Kidney capillary endothelial cell (primary cell): ENCODE measurements around the gene AP1M1.
A peak's percentile ranks its signal among the peaks of the same experiment; 100 is the strongest.

ENCODE experiments used
- DNase-seq: peaks from one replicate; pipeline ENCODE4 v3.0.0-alpha.2; 2018; ENCODE audit warnings: low spot score

AP1M1 gene

DNA sequence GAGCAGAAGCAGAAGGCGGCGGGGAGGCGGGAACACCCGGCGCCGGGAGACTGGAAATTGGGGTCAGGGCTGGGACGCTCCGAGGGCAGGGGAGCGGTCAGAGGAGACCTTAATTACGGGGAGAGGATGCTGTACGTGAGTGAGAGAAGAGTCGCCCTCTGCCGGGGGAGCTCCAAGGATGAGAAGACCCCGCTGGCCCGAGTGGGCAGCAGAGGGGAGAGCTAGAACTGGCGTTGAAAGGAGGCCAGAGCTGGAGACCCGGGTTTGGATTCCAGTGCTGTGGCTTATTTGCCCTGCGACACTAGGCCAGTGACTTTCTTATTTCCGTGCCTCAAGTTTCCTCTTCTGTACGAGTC, 12.0 kb upstream of the AP1M1 start:
- DNase-seq: peak; percentile 42

DNA sequence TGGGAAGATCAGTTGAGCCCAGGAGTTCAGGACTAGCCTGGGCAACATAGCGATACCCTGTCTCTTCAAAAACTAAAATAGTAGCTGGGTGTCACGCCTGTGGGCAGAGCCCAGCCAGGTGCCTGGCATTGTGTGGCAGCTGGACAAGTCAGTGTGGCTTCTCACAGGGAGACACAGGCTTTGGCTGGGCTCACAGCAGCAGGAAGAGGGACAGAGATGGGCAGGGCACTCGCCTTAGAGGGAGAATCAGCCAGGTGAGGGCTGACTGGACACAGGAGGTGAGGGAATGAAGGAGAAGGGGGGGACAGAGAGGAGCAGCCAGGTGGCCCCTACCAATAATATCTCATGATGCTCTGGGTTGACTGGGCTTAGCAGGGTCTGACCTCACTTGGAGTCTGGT, 9.2 kb upstream of the AP1M1 start:
- no peak for DNase-seq

DNA sequence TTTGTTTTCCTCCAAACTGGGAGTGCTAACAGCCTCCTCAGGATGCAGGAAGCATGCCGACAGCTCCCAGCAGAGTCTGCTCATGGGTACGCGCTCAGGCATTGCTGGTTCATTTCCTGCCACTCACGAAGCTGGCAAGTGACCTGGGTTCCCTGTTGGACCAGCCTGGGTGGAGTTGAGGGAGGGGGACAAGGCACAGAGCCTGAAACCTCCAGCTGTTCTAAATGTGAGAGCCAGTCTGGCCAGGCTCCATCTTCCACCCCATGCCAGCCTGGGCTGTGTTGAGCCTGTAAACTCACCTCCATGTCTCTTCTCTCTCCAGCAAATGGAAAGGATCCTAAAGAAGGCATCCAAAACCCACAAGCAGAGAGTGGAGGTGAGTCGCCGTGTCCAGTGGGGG, 7.5 kb upstream of the AP1M1 start:
- DNase-seq: no peak

DNA sequence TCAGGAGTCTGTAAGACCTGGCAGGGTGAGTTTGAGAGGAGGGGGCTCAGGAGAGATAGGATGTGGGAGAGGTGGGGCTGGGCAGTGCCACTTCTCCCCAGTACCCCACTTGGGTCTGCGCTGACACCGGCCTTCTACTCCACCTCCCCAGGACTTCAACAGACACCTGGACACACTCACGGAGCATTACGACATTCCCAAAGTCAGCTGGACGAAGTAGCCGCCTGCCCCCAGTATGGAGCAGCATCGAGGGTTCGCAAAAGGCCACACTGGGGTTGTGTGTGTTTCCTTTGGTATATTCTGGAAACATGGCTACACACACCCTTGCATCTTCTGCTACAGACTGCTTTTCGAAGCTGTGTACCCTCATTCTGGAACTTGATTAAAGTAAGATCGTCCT, 7.0 kb upstream of the AP1M1 start:
- no peak for DNase-seq

DNA sequence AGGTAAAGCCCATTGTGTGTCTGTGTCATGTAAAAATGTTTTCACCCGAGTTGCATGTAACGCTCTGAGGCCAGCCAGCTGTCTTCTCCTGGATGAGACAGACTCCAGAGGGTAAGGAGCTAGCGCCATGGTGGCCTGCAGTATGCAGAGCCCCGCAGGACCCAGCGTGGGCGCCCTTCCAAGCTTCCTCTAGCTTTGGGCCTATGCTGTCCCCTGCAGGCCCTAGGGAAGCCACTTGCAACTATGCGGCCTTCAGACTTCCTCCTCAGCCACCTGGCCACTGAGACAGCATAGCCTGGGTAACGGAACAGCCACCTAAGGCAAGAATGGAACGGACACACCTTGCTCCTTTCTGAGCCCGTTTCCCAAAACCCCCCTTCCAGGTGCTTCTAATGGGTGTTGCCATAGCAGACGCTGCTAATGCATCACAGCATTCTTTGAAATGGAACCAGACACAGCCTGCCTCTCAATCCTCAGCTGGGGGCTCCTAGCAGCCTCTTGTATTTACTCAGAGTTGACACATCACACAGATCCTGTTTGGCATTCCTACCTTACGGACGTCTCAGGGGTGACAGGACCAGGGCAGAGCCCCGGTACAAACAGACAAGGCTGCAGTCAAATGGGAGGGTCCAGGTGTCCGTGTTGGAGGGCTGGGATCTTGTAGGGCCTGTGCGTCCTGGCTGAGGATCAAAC, 6.3 kb upstream of the AP1M1 start:
- no peak for DNase-seq

DNA sequence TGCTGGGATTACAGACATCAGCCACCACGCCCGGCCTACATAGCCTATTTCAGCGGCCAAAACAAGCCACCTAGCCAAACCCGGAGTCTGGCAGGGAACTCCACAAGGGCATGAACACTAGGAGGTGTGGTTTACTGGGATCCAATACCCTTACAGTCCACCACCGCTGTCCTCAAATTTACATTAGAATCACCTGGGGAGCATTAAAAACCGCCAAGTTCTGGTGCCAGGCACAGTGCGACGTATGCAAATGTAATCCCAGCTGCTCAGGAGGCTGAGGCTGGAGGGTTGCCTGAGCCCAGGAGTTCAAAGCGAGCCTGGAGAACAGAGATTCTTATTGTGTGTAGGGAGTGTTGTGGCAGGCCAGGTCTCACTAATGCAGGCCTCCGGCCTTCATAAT, 4.2 kb upstream of the AP1M1 start:
- no peak for DNase-seq

DNA sequence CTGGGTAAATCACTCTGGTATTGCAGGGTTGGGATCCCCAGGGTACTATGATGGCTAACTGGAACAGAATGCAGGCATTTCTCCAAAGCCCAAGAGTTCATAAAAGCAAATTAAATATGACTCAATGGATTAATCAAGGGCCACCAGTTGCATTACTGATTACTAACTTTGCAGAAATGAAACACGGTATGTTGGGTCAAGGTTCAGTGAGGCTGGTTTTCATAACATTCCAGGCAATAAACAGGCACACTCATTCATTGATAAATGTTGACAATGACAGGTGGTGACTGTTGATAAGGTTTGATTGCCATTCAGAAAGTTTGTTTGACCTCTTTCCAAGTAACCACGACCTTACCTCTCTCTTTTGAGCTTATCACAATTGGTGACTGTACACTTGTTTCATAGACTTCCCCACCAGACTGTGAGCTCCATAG, 506 bp upstream of the AP1M1 start:
- no peak for DNase-seq

DNA sequence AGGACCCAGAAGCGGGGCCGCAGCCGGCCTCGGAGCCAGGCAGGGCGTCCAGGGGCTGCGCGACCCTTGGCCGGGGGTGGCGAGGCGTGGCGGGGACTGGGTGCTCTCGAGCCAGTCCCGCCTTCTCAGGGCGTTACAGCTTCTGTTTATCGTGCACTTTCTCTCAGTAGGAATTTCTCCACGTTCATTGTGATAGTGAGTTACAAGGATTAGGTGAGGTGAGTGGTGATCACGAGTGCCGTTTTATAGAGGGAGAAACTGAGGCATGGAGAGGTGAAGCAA, 600 bp downstream of the AP1M1 start:
- no peak for DNase-seq

DNA sequence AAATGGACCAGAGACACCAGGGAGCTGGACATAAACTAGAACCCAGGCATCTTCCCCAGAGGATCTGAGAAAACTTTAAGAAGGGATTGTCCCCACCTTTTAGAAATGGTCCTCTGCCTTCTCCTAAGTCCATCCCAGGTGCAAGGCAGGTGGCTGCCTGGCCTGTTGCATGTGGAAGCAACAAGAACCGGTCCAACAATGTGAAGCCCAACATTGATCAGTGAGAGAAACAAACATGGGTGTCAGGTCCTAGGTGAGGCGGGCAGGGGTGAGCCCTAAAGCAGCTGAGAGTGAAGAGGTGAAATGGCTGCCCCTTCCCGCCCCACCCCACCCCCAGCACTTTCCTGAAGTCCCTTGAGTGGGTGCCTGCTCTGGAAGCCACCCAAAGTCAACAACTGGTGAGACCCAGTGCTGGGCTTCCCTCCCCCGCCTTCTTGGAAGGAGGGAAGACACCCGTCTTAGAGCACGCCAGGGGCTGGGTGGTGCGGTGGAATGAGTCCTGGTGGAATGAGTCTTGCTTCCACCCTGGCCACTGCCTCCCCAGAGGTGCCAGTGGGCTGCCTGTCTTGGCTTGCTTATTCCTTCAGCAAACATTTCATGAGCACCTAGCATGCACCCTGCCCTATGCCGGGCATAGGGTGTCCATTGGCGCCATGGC, 1.7 kb downstream of the AP1M1 start:
- DNase-seq: no peak

DNA sequence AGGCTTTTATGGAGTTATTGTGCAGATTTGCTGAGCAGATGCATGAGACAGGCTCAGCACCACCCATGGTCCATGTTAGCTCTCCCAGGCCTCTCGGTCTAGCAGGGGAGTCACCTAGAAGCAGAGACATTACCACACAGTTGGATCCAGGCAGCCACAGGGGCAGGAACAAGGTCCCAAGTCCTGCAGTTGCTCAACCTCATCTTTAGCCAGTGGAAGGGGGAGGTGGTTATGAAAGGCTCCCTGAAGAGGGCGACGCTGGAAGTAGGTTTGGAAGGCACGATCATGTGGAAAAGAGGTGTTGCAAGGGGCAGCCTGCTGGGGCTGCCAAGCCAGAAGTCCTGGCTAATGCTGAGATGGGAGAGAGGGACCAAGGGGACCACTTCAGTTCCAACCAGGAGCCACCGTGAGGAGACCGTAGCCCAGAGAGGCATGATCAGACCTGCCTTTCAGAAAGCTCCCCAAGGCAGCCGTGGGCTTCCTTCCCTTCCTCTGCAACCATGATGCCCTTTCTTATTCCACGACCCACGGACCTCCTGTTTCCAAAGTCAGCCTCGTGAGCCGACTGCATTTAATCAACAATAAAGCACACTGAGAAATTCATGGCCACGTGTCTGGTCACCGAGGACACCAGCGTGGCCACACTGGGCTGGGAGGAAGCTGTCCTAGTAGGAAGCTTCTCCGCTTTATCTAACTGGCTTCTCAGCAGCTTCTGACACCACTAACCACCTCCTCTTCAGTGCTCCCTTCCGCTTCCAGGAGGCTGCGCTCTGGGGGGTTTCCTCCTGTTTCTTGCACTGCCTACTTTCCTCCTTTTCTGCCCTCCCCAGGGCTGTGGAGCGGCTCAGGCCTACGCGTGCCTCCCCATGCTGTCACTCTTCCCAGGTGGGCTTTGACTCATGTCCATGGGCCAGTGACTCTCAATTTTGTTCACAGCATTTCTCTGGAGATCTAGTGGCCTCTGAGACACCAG, 2.6 kb downstream of the AP1M1 start:
- DNase-seq: no peak

DNA sequence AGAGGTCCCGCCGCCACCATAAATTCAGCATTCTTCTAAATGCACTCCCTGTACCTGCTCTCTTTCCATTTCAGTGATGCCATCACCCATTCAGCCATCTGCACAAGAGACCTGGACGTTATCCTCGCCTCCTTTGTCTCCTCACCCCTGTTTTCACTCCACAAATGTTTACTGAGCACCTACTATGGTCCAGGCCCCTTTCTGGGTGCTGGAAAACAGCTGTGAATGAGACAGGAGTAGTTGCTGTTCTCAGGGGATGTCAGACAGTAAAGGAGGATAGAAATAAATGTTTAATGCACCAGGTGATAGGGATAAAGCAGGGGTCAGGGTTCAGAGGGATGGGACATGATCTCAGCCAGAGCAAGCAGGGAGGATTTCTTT, 3.3 kb downstream of the AP1M1 start:
- DNase-seq: no peak

DNA sequence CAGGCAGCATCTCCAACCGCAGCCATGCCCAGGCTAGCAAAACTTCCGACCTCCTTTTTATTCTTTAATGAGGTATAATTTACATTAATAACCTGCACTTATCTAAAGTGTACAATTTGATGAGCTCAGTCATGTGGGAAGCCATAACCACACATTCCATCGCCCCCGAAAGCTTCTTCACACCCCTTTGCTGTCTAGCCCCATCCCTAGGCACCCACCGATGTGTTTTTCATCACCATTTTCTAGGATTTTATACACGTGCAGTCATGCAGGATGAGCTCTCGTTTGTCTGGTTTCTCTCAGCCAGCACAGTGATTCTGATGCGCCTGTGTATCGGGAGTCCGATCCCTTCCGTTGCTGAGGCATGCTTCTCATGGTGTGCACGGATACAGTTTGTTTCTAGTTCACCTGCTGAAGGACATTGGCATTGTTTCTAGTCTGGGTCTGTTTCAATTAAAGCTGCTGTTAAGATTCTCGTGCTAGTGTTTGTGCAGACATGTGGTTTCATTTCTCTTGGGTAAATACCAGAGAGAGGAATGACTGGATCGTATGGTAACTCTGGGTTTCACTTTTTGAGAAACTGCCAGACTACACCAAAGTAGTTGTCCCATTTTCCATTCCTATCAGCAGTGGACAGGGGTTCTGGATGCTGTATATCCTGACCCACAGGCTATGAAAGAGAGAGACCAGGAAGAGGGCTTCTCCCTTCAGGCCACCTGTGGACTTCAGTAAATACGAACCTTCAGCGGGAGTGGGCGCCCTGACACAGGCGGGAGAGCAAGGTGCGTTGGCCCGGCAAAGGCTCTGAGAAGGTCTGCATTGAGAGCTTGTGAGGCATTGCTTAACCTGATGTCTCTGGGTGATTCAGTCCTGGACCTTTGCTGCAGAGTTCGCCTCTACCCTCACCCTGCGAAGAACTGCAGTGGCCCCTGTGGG, 4.9 kb downstream of the AP1M1 start:
- no peak for DNase-seq

DNA sequence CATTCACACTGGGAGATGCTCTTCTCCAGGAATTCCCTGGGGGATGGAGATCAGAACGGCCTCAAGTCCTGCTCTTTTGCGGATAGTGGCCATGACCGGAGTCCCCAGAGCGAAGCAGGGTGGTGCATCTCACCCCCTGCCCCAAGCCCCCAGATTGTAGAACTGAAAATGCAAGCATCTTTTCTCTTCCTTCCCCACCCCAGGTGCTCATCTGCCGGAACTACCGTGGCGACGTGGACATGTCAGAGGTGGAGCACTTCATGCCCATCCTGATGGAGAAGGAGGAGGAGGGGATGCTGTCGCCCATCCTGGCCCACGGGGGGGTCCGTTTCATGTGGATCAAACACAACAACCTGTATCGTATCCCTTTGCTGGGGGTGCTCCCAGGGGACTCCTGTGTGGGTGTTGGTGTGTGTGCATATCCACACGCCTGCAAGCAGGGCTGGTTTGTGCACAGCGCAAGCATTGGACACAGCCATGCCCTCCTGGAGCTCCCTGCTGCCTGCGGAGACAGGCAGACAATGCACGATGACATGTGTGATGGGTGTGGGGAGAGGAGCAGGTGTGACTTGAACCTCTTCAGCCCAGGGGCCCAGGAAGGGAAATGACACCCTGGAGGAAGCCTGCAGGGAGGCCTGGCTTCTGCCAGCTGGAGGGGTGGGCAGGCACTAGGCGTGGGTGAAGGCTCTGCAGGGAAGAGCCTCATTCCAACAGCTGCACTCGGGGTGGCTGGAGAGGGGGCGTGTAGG, 5.7 kb downstream of the AP1M1 start:
- DNase-seq: no peak

DNA sequence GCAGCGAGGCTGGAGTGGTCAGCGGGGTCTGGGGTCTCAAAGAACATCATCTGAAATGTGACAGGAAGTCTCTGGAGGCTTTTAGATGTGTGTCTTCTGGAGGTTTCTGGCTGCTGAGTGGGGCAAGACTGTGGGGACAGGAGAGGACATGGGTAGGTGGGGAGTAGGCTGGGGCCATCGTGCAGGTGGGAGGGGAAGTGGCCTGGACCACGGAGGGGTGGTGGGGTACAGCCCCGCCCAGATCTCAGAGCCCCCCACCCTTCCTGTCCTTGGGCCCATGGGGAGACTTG, 6.2 kb downstream of the AP1M1 start:
- no peak for DNase-seq

DNA sequence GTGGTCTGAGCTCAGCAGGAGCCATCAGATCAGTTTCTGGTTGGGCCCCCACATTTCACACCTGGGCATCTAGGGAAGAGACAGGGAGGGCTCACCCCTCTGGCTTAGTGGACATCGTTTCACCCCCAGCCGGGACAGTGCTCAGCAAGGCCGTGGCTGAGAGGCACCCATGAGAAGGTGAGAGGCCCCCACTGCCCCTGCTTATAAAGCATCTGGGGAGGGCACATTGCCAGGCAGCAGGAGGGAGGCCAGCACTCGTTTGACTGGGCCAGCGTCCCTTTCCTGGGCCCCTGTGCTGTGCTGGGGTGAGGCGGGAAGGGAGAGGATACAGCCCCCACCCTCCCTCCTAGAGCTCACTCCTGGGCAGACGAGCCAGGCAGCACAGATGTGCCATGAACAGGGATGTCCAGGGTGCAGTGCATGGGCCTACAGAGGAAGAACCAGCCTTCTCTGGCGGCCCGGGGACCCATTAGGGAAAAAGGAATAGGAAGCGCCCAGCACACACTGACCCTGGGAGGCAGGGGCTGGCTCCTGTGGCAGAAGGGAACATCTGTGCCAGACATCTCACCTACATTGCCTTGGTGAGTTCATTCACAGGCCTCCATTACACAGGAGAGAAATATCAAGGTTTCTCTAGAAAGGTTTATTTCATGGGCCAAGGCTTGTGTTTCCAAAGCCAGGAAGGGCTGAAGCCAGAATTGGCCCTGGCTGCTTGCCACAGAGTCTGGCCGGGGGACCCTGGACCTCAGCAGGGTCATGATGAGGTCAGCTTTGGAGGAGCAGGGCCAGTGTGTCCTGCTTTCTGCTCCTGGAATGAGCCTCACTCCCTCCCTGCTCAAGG, 7.7 kb downstream of the AP1M1 start:
- no peak for DNase-seq

DNA sequence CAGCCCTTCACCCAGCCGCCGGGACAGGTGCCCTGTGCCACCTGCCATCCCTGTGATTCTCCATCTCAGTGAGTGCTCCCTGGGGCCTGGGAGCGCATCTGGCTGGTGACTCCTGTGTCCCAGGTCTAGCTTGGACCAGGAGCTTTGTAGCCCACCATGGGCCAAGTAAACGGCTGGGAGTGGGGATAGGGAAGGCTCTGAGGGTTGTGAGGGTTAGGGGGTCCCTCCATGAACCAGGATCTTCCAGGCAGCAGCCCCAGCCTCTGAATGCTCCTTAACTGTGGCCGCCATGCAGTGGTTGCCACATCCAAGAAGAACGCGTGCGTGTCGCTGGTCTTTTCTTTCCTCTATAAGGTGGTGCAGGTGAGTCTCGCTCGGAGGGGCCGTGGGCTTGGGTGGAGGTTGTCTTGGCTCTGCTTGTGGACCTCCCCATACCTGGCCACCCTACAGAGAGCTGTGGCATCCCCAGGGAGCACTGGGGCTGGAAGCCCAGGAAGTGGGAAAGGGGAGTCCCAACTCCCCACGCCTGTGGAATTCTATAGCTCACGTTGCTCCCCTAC, 8.4 kb downstream of the AP1M1 start:
- no peak for DNase-seq

DNA sequence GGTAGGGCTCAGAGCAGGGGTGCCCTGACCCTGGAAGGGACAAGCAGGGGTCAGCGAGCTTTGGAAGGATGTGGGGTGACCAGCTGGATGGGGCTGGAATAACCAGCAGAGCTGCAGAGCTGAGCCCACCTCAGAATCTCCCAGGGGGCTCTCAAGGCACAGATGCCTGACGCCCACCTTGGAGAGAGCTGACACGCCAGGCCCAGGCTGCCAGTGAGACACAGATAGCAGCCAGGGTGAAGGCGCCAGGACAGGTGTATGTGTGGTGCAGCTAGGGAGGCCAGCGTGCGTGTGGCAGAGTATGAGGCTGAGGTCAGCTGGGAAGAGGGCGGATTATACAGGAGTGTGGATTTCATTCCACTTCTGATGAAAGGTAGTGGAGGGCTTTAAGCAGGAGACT, 8.9 kb downstream of the AP1M1 start:
- no peak for DNase-seq

DNA sequence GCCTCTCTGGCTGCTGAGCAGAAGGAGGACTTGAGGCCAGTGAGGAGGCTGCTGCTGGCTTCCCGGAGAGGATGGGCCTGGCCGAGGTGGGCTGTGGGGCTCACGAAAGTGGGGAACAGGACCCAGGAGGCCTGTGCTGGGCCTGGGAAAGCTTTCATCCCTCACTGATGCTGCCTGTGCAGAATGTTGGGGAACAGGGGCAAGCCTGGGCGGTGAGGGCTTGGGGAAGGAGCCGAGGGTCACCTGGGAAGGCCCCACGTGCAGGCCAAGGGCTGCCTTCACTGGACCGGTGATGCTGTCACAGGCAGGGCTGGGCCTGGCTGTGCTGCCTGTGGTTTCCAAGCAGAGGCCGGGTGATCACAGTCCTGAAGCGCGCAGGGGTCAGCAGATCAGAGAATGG, 9.4 kb downstream of the AP1M1 start:
- DNase-seq: no peak

DNA sequence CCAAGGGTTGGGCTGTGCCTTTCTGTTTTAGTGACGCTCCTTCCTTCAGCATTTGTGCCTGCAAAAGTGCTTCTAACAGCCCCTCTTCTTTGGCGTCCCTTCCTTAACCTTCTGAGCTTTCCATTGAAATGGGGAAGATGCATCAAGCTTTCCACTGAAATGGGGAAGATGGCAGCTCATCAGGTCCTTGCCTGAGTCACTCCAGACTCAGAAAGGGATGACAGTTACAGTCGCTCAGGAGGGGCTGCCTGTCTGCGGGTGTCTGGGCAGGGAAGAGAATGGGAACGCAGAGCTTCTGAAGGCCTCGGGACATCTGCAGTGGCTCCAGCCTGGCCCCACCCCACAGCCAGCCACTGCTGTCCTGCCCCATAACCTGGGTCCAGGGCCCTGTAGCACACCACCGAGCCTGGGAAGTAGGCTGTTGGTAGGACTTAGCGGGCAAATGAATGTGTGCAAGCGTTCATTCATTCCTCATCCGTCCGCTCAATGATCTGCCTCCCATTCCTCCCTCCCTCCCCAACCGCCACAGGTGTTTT, 9.8 kb downstream of the AP1M1 start:
- no peak for DNase-seq
